GM12872 (cell line): ENCODE results near the gene CLIC3.

Source experiments
- TF ChIP-seq, protein P1 (sequence below): IDR thresholded peaks from 3 replicates; pipeline ENCODE4 v1.5.1; 2011; ENCODE audit warnings: low read depth, mild to moderate bottlenecking, low read length, moderate library complexity; ENCODE audit not compliant: insufficient read depth

Gene CLIC3

DNA sequence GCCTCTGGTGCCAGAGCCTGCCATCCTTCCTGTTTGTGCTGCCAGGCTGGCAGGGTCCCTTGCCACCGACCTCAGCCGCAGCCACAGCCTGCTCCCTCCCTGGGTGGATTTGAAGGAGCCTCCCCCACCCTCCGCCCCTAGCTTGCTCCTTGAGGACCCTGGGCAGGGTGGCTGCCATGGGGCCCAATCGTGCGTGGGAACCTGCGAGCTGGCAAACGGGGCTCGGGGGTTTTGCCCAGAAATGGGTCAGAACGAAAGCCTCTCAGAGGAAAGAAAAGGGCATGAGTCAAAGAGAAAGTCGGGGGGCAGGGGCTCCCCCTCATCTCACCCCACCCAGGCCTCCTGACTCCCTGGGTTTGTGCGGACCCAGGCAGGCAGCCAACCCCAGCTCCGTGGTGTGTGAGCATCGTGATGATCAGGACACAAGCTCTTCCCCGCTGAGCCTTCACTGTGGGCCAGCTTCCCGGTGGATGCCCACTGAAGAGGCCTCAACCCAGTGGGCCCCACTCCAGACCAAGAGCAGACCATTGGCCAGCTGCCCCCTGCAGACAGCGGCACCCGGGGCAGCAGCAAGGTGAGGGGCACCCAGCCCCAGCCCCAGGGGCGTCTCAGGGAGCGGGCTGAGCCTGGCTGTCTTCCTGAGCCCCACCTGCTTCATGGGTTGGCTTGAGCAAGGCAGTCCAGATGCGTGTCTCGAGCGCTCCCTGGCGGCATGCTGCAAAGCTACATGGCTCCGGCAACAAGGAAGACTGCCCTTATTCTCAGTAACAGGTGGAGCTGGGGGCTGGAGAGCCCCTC, 38.5 kb upstream of the CLIC3 start:
- TF ChIP-seq, protein P1, sequence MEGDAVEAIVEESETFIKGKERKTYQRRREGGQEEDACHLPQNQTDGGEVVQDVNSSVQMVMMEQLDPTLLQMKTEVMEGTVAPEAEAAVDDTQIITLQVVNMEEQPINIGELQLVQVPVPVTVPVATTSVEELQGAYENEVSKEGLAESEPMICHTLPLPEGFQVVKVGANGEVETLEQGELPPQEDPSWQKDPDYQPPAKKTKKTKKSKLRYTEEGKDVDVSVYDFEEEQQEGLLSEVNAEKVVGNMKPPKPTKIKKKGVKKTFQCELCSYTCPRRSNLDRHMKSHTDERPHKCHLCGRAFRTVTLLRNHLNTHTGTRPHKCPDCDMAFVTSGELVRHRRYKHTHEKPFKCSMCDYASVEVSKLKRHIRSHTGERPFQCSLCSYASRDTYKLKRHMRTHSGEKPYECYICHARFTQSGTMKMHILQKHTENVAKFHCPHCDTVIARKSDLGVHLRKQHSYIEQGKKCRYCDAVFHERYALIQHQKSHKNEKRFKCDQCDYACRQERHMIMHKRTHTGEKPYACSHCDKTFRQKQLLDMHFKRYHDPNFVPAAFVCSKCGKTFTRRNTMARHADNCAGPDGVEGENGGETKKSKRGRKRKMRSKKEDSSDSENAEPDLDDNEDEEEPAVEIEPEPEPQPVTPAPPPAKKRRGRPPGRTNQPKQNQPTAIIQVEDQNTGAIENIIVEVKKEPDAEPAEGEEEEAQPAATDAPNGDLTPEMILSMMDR = peak; percentile 97

DNA sequence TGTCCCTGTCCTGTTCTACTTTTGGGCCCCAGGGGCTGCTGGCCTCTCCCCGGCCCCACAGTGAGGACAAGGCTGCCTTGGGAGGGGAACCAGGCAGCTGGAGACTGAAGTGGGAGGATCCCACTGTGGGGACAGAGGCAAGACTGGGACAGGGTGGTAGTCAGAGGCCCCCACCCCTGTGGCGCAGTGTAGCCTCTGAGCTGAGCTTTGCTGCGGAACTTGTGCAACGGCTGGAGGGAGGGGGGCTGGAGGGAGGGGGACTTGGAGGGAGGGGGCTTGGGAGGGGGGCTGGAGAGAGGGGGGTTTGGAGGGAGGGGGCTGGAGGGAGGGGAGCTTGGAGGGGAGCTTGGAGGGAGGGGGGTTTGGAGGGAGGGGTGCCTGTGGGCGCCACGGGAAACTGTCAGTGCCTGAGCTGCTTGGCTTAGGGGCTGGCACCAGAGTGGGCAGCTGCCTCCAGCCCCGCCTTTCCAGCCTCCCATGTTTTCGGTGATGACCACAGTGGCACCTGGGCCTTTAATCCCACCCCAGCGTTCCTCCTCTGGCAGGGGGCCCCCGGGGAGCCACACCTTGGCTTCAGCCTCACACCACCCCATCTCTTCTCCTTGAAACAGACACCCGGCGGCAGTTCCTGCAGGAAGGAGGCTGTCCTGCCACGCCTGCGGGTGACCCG, 37.8 kb upstream of the CLIC3 start:
- TF ChIP-seq, protein P1 = no peak

DNA sequence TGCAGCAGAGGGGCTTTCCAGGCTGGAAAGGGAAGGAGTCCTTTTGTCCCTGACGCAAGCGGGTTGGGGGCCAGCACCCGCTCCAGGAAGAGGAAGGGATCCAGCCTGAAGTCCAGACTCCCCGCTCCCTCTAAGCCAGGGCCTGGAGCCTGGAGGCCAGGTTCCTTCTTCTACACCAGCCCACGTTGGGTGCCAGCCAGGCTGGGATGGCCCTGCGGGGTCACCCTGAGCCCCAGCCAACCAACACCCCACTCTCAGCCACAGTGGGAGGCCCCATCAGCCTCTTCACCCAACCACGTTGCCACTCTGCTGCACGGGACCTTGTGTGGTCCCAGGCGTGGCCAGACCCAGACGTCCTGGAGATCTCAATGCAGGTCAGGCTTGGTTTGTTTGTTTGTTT, 36.5 kb upstream of the CLIC3 start:
- TF ChIP-seq, protein P1 = no peak

DNA sequence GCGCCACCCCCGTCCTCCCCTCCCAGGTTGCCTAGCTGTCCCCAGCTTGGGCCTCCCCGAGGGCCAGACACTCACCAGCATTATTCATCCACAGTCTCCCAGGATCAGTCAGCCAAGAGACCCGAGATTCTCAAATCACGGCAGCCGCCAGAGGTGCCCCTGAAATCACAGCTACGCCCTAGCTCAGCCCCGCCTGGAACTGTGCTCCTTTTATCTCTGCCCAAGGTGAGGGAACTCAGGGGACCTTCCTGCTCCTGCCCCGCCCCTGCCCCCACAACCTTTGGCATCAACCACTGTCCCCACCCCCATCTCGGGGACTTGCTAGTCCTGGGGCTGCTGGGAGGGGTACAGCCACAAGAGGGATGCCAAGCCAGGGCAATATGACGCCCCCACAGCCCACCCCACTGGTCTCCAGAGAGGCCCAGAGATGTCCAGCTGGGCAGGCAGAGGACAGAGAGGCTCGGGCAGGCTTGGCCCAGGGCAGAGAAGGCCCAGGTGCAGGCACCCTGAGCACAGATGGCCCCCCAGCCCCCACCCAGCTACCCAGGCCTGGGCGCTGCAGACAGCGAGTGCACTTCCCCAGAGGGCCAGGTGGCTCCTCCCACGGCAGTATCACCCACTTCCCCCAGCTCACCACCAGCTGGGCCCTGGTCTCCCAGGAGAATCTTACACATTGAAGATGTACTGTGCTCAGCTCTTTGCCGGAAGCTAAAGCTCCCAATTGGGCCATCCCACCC, 35.7 kb upstream of the CLIC3 start, which contains the start of gene FUT7:
Gene FUT7, minus strand, starts transcription at position 185 of the 737 bp plus-strand sequence. Its CDS starts 97 bp downstream, at position 88.
- TF ChIP-seq, protein P1 = no peak

DNA sequence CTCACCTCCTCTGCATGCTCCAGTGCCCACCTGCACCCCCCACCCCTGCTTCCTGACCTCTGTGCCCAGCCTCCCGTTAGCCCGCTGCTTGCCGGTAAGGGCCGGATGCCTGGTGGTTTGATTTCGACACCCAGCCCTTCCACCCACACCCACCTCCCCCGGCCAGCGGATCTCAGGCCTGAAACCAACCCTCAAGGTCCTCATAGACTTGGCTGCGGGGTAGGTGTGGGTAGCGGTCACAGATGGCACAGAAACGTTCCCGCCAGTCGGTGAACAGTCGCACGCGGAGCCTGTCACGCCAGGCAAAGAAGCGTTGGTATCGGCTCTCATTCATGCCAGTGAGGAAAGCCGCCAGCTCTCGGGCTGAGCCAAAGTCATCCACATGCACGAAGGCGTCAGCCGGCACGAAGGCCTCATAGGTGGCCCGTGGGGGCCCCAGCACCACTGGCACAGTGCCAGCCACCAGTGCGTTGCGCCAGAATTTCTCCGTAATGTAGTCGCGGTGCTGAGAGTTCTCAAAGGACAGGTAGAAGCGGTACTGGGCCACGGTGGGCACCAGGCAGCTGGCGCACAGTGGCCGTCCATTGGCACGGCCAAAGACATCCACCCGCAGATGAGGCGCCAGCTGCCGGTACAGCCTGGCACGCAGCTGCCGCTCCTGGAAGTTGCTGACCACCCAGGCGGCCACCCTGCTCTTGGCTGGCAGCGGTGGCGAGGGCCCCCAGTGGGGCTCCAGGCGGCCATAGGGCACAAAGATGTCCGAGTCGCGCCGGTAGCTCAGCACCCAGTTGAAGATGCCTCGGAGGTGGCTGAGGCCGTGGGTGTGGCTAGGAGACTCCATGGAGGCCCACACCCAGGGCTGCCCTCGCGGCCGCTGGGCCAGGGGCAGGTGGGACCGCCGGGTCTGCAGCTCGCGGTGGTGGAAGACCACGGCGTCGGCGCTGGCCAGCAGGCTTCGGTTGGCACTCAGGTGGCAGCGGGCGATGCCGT, 34.5 kb upstream of the CLIC3 start:
- TF ChIP-seq, protein P1 = no peak

DNA sequence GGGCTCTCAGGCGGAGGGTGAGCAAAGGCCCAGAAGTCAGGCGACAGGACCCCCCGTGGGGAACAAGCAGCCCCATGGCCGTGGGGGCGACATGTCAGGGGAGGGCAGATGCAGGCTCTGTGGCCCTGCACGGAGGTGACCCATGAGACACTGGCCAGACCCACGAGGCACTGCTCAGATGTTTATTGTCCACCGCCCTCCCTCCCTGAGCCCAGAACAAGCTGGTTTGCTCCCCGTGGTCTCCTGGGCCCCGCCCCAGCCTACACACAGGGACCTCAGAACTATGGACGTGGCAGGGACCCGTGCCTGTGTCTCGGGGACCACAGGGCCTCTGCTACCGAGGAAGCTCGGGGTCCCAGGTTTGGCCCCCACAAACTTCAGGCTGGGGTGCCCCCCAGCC, 33.6 kb upstream of the CLIC3 start:
- TF ChIP-seq, protein P1 = no peak
